A204.1 (cell line): ENCODE results near the gene TTLL10.
"Not testable (repeated sequence)": the region's sequence is repeated elsewhere in the genome, so short reads cannot be mapped to it uniquely, and the experiment has no call there.

Experiments used
- FAIRE-seq: peaks from 2 replicates; lab custom pipeline; 2012; peaks lifted over from hg19 to GRCh38; lab: Jason Lieb, UNC

The TTLL10 gene

GRCh38 chr1:1141911-1142250 is 31.8 kb upstream of the TTLL10 start:
- FAIRE-seq = no peak

- FAIRE-seq = not testable (repeated sequence)
Measured at GRCh38 chr1:1142352-1142751, 31.3 kb upstream of the TTLL10 start.

- FAIRE-seq = no peak
Measured at GRCh38 chr1:1142844-1143243, 30.8 kb upstream of the TTLL10 start.

GRCh38 chr1:1143636-1144035 is 30.0 kb upstream of the TTLL10 start:
- no peak for FAIRE-seq

- no peak for FAIRE-seq
Measured at GRCh38 chr1:1144122-1144842, 29.4 kb upstream of the TTLL10 start.

- no peak for FAIRE-seq
Measured at GRCh38 chr1:1144843-1145546, 28.7 kb upstream of the TTLL10 start.

- no peak for FAIRE-seq
Measured at GRCh38 chr1:1145547-1145914, 28.1 kb upstream of the TTLL10 start.

- FAIRE-seq = no peak
Measured at GRCh38 chr1:1146026-1146425, 27.7 kb upstream of the TTLL10 start.

GRCh38 chr1:1146596-1146995 is 27.1 kb upstream of the TTLL10 start:
- FAIRE-seq = no peak

- no peak for FAIRE-seq
Measured at GRCh38 chr1:1148061-1148460, 25.6 kb upstream of the TTLL10 start.

- no peak for FAIRE-seq
Measured at GRCh38 chr1:1148569-1148968, 25.1 kb upstream of the TTLL10 start.

- FAIRE-seq = no peak
Measured at GRCh38 chr1:1149416-1149815, 24.3 kb upstream of the TTLL10 start.

- no peak for FAIRE-seq
Measured at GRCh38 chr1:1150100-1150499, 23.6 kb upstream of the TTLL10 start.

GRCh38 chr1:1151306-1151705 is 22.4 kb upstream of the TTLL10 start:
- no peak for FAIRE-seq

GRCh38 chr1:1152431-1152830 is 21.2 kb upstream of the TTLL10 start:
- FAIRE-seq = not testable (repeated sequence)

GRCh38 chr1:1153215-1153614 is 20.5 kb upstream of the TTLL10 start:
- not testable (repeated sequence) for FAIRE-seq

GRCh38 chr1:1153874-1154273 is 19.8 kb upstream of the TTLL10 start:
- no peak for FAIRE-seq

- no peak for FAIRE-seq
Measured at GRCh38 chr1:1155258-1155657, 18.4 kb upstream of the TTLL10 start.

- no peak for FAIRE-seq
Measured at GRCh38 chr1:1156140-1157032, 17.3 kb upstream of the TTLL10 start.

- no peak for FAIRE-seq
Measured at GRCh38 chr1:1157033-1157365, 16.7 kb upstream of the TTLL10 start.

GRCh38 chr1:1157426-1157913 is 16.2 kb upstream of the TTLL10 start:
- FAIRE-seq = no peak

GRCh38 chr1:1157914-1158710 is 15.6 kb upstream of the TTLL10 start:
- no peak for FAIRE-seq
